Islet precursor cell (in vitro differentiated cells): ENCODE measurements around the gene SERPINB7.

Experiments
- DNase-seq: peaks from one replicate; pipeline ENCODE4 v3.0.0-alpha.2; 2018

The SERPINB7 gene

DNA sequence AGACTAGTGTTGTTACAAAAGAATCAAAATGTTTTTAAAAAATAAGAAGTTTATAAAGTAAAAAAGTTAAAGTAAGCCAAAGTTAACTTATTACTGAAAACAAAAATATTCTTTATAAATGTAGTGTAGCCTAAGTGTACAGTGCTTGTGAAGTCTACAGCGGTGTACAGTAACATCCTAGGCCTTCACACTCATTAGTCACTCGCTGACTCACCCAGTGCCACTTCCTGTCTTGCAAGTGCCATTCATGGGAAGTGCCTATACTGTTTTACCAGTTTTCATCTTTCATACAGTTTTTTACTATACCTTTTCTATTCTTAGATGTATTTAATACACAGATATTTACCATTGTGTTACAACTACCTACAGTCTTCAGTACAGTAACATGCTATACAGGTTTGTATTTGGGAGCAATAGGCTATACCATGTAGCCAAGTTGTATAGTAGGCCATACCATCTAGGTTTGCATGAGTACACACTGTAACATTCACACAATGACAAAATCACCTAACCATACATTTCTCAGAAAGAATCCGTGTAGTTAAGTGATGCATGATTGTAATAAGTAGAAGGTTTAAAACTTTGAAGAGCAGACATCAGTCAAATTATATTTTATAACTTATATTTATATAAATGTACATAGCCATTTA lies 13.4 kb downstream of the SERPINB7 start:
- DNase-seq, result peak; percentile 76

- DNase-seq, result no peak
Measured at GRCh38 chr18:63789327-63789726, 14.1 kb downstream of the SERPINB7 start.

DNA sequence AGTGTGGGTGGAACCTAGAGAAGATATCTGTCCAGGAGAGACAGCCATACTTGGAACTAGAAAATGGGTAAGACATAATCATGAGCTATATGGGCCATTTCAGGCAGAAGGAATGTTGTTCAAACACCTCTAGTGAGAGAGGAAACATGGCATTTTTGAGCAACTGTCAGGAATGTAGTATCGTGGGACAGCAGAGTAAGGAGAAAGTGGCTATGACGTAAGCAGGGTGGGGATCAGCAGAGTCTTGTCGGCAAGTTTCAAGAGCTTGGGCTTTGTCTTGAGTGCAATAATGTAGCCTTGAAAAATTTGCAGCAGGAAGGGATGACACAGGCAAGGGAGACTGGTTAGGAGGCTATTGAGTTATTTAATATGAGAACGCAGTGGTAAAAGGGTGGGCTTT lies 20.4 kb downstream of the SERPINB7 start:
- DNase-seq, result peak; percentile 59

GRCh38 chr18:63799189-63799588 lies 24.0 kb downstream of the SERPINB7 start:
- DNase-seq, result no peak

DNA sequence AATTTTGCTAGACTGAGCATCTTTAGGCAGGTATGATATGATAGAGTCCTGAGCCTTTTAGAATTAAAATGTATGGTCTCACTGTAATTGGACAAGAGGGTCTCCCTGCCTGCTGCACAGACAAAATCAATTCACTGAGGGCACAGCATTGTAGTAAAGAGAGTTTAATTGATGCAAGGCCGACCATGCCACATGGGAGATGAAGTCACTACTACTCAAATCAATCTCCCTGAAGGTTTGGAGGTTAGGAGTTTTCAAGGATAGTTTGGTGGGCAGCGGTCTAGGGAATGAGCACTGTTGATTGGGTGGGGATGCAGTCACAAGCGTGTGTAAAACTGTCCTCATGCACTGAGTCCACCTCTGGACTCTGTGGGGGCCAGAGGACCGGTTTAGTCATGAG lies 26.1 kb downstream of the SERPINB7 start:
- DNase-seq, result no peak

- no peak for DNase-seq
Measured at GRCh38 chr18:63808125-63808524, 32.9 kb downstream of the SERPINB7 start.

DNA sequence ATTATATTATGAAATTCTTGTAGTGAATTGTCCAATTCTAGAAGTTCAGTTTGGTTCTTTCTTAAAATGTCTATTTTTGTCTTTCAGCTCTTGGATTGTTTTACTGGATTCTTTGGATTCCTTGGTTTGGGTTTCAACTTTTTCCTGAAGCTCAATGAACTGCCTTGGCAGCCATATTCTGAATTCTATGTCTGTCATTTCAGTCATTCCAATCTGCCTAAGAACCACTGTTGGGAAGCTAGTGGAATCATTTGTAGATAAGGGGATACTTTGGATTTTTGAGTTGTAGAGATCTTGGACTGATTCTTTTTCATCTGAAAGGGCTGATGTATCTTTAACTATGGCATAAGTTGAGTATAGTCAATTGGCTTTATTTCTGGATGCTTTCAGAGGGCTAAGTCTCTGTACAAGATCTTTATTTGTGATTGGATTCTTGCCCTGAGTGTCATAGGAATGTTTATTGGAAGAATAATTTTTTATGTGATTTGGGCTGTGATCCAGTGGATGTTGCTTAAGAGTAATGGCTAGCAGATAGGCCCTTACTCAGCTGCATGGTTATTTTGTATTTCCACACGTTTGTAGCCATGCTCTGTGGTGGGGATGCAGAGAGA lies 42.3 kb downstream of the SERPINB7 start:
- DNase-seq, result no peak

DNA sequence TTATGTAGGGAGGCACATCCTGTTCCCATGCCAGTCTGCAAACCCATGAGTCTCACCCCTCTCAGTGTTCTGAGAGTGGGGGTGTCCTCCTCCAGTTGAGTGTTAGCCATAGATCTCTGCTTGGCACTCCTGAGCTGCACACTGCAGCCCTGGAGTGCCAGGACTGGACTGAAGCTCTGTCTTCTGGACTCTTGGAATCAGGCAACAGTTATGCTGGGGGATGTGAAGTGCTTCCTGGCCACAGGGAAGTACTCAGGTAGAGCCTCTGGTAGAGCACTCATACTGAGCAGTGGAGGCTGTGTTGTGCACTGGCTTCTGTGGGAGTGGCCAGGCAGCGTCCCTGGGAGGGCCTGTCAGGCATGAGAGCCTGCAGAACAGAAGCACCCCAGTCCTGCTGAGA lies 43.0 kb downstream of the SERPINB7 start:
- no peak for DNase-seq

DNA sequence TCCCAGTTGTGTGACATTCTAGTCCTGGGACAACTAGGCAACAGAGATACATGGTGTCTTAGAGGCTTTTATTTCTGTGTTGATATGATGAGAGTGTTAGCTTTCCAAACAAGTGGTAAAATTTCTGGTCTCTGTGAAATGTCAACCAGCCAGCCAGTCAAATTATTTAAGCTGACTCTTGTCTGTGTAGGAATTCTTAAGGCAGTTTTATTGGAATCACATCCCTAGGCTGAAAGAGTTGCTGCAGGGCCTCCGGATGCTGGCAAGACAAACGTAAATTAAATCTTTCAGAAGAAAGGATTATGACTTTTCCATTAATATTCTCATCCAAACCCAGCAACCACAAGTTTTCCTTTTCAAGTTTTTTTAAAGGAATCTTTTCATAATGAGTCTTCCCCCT lies 44.6 kb downstream of the SERPINB7 start:
- DNase-seq, result no peak

GRCh38 chr18:63820694-63821093 lies 45.5 kb downstream of the SERPINB7 start:
- no peak for DNase-seq

- DNase-seq, result no peak
Measured at GRCh38 chr18:63823516-63824219, 48.5 kb downstream of the SERPINB7 start.

DNA sequence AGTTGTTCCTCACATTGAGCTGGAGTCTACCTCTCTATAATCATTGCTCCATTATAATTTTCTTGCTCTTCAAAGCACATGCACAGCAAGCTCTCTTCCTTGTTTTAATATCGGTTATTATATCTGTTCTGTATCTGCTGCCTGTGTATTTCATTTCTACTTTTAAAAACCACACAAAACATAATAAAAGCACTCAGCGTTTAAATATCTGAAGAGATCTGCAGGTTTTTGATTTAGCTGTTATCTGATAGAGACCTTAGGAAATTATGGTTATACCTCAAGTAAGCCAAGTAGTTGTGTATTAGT lies 49.0 kb downstream of the SERPINB7 start:
- no peak for DNase-seq

DNA sequence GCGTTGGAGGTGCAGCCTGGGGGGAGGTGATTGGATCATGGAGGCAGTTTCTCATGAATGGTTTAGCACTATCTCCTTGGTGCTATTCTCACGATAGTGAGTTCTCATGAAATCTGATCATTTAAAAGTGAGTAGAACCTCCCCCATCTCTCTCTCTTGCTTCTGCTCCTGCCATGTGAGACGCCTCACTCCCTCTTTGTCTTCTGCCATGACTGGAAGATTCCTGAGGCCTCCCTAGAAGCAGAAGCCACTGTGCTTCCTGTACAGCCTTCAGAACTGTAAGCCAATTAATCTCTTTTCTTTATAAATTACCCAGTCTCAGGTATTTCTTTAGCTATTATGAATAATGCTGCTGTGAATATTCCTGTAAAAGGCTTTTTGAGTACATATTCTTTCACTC lies 52.9 kb downstream of the SERPINB7 start:
- no peak for DNase-seq

- no peak for DNase-seq
Measured at GRCh38 chr18:63828656-63829055, 53.4 kb downstream of the SERPINB7 start.

GRCh38 chr18:63829886-63830285 lies 54.7 kb downstream of the SERPINB7 start:
- DNase-seq, result no peak

DNA sequence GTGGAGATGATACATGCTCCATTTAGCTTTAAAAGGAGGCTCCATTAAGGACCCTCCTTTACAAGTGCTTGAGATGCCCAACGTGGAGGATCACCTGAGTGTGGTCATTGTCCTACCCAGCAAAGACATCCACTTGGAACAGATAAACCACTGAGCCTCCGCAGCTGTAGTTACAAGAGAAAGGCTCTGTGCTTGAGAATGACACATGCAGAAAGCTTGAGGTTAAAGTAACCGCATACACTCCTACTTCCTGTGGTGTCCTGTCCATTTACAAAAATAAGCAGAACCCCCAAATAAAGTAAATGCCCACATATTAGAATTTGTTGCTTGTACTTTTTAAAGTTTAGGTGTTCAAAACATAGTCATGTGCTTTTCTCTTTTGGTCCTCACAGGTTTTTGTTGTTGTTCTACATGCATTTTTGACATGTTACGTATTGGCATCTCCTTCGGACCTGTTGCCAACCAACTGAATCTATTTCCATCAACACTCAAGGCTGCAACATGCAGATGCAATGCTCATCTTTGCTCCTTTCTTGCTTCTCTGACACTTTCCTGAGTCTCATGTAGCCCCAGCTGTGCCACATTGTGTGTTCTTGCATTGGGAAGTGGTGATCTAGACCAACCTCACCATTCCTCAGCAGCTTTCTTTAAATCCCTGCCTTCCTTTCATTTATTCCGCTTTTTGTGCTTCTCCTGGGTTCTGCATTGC lies 56.0 kb downstream of the SERPINB7 start:
- DNase-seq, result peak; percentile 52

- DNase-seq, result no peak
Measured at GRCh38 chr18:63832470-63832869, 57.3 kb downstream of the SERPINB7 start.

DNA sequence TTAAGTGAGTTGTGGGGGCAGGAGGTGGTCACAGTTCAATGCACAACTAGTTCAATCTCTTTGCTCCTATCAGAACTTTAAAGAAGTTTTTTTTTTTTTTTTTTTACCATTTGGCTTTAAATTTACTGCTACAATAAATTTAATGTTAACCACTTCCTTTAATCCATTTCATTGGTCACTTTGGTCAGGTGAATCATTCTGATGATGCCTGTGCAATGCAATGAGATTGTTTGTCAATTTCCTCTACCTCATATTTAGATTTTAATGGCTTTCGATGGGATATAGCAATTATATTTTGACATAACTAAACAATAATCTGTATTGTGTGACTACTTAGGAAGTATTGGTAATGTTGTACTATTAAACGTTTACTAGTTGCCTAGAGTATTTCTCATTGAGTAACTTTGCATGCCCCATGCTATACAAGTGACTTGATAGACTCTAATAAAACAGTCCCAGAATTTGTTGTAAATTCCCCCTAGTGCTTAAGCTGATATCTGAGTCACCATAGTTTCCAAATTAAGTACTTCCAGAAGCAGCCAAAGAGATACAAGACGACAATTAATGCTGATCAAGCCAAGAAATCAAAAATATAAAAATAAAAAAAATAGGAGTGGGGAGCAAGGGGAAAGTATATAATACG lies 59.4 kb downstream of the SERPINB7 start:
- DNase-seq, result no peak

- DNase-seq, result no peak
Measured at GRCh38 chr18:63836456-63836855, 61.2 kb downstream of the SERPINB7 start.

DNA sequence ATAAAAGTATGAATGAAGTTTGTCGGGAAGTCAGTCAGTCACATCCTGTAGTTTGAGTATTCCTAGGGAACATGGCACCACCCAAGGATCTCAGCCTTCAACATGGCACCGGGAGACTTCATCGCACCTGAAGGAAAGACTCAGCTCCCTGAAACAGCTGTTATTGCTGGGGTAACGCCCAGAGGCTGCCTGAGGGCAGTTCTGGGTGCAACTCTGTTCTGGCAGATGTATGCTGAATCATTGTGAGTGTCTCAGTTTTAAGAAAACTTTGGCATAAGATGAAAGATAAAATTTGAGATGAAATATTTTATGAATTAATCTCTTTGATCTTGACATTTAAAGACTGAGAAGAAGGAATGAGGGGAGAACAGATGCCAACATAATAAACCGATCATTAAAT lies 62.4 kb downstream of the SERPINB7 start:
- no peak for DNase-seq

DNA sequence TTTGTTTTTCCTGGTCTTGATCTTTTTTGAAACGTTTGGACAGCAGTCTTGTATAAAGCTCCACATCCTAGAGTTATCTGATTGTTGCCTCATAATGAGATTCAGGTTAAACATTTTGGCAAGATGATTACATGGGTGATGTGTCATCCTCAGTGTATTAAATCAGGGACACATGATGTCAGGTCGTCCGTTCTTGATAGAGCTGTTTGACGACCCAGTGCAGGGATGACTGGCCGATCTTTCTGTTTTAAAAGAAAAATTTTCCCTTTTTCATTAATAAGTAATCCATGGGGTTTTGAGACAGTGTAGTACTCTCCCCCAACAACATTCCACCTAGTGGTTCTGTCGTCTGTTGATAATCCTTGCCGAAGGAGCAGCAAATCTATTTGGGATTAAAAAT lies 67.8 kb downstream of the SERPINB7 start:
- no peak for DNase-seq

- no peak for DNase-seq
Measured at GRCh38 chr18:63844254-63844653, 69.0 kb downstream of the SERPINB7 start.

DNA sequence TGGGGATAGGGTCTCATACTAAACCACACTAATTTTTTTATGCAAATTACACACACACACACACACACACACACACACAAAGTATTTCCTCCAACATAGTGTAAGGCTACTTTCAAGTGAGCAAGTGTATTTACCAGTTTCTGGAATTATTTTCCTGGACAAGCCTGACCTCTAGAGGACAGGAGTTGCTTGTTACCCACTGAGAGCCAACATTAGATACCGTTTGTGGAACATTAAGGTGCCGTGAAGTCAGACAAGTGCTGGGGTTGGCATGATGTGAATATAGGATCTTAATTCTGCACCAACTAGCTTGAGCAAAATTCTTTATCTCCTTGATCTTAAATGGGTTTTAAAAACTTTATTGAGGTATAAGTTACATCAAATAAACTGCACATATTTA lies 72.9 kb downstream of the SERPINB7 start:
- no peak for DNase-seq
